Skeletal muscle satellite cell (primary cell): ENCODE results near the gene TNFSF13B.
"Not testable (repeated sequence)": the region's sequence is repeated elsewhere in the genome, so short reads cannot be mapped to it uniquely, and the experiment has no call there.

ENCODE experiments used
- H3K27me3 ChIP-seq: 2 replicates; pipeline ENCODE4 v1.7.0; 2013; ENCODE audit warnings: low read length; ENCODE audit not compliant: control insufficient read depth, insufficient read depth
- H3K36me3 ChIP-seq: 2 replicates; pipeline ENCODE4 v1.7.0; 2013; ENCODE audit warnings: mild to moderate bottlenecking, control low read depth, low read length; ENCODE audit not compliant: insufficient read depth
- H3K4me1 ChIP-seq: 2 replicates; pipeline ENCODE4 v1.7.0; 2013; ENCODE audit warnings: low read length; ENCODE audit not compliant: control insufficient read depth, insufficient read depth
- H3K4me2 ChIP-seq: 2 replicates; pipeline ENCODE4 v1.7.0; 2013; ENCODE audit warnings: mild to moderate bottlenecking, low read length
- H3K4me3 ChIP-seq: 2 replicates; pipeline ENCODE4 v1.7.0; 2013; ENCODE audit warnings: low read length
- H3K9ac ChIP-seq: 2 replicates; pipeline ENCODE4 v1.7.0; 2013; ENCODE audit warnings: mild to moderate bottlenecking, low read depth, low read length, moderate library complexity
- H3K9me3 ChIP-seq: replicated peaks from 2 replicates; pipeline ENCODE4 v1.7.0; 2013; ENCODE audit warnings: mild to moderate bottlenecking, control low read depth, low read length

TNFSF13B gene

GRCh38 chr13:108266321-108266990, 3.1 kb upstream of the TNFSF13B start:
- no peaks in the 10 kb centered on the region for H3K9me3 ChIP-seq
- H3K4me1 ChIP-seq = peaks cover 16% of the 10 kb centered on the region
- H3K4me3 ChIP-seq = no peak overlapping the region
- no peaks in the 10 kb centered on the region for H3K36me3 ChIP-seq
- H3K27me3 ChIP-seq = no peaks in the 10 kb centered on the region
- no peak overlapping the region for H3K9ac ChIP-seq
- H3K4me2 ChIP-seq = no peak overlapping the region

GRCh38 chr13:108267347-108267746, 2.2 kb upstream of the TNFSF13B start:
- no peak overlapping the region for H3K4me3 ChIP-seq
- no peaks in the 10 kb centered on the region for H3K9me3 ChIP-seq
- no peaks in the 10 kb centered on the region for H3K36me3 ChIP-seq
- H3K4me2 ChIP-seq = no peak overlapping the region
- H3K9ac ChIP-seq = no peak overlapping the region
- peaks cover 18% of the 10 kb centered on the region for H3K4me1 ChIP-seq
- no peaks in the 10 kb centered on the region for H3K27me3 ChIP-seq

DNA sequence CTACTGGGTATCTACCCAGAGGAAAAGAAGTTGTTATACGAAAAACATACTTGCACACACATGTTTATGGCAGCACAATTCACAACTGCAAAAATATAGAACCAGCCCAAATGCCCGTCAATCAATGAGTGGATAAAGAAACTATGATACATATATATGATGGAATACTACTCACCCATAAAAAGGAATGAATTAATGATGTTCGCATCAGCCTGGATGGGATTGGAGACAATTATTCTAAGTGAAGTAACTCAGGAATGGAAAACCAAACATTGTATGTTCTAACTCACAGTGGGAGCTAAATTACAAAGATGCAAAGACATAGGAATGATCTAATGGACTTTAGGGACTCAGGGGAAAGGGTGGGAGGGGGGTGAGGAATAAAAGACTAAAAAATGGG, 1.7 kb upstream of the TNFSF13B start:
- not testable (repeated sequence) for H3K27me3 ChIP-seq, H3K9ac ChIP-seq, H3K36me3 ChIP-seq, H3K9me3 ChIP-seq, H3K4me3 ChIP-seq, H3K4me2 ChIP-seq
- H3K4me1 ChIP-seq = peaks cover 20% of the 10 kb centered on the region

GRCh38 chr13:108268466-108269112, 929 bp upstream of the TNFSF13B start:
- Histone ChIP-seq H3K9me3 (no peaks in the 10 kb centered on the region), H3K36me3 (no peaks in the 10 kb centered on the region), H3K4me1 (peaks cover 20% of the 10 kb centered on the region), H3K4me3 (no peak overlapping the region), H3K4me2 (no peak overlapping the region), H3K9ac (no peak overlapping the region), H3K27me3 (no peaks in the 10 kb centered on the region)

DNA sequence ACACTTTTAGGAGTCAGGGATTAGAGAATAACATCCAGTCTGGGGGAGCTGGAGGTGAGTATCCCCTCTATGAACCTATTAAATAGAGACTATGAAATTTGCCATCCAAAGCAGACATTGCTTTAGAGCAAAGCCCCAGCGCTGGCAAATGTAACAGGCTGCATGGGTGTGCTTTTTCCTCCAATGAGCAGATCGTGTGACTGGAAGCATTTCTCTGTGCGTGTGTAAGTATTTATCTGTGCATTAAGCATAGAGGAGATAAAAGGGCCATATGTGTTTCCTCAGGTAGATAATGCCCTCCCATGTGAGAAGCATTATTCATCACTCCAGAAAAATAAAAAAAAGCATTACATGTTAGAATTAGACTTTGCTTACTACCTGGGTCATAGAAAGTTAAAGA, 924 bp downstream of the TNFSF13B start:
- H3K9ac ChIP-seq = peak overlapping the region; percentile 17
- H3K27me3 ChIP-seq = no peaks in the 10 kb centered on the region
- peak overlapping the region; percentile 62 for H3K4me3 ChIP-seq
- H3K4me2 ChIP-seq = peak overlapping the region; percentile 80
- no peaks in the 10 kb centered on the region for H3K9me3 ChIP-seq
- no peaks in the 10 kb centered on the region for H3K36me3 ChIP-seq
- H3K4me1 ChIP-seq = peaks cover 20% of the 10 kb centered on the region

DNA sequence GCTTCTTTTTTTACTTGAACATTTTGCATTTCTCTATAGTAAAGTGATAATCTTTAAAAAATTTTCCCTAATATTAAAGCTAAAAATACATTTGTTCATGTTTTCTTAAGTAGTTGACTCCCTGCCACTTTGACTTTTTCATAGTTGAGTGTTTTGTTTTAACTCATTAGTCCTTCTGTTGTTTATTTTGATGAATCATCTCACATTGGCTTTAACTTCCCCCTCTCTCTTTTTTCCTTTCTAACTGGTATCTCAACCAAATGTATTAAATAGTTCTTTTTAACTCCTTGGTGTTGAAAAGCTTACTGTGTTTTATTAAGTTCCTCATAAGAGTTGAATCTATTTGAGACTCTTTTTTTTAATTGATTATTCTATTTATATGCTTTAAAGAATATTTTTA, 2.8 kb downstream of the TNFSF13B start:
- Histone ChIP-seq H3K9me3 (no peaks in the 10 kb centered on the region), H3K36me3 (no peaks in the 10 kb centered on the region), H3K27me3 (no peaks in the 10 kb centered on the region), H3K4me2 (peak overlapping the region; percentile 6), H3K9ac (no peak overlapping the region), H3K4me3 (no peak overlapping the region), H3K4me1 (peaks cover 20% of the 10 kb centered on the region)

DNA sequence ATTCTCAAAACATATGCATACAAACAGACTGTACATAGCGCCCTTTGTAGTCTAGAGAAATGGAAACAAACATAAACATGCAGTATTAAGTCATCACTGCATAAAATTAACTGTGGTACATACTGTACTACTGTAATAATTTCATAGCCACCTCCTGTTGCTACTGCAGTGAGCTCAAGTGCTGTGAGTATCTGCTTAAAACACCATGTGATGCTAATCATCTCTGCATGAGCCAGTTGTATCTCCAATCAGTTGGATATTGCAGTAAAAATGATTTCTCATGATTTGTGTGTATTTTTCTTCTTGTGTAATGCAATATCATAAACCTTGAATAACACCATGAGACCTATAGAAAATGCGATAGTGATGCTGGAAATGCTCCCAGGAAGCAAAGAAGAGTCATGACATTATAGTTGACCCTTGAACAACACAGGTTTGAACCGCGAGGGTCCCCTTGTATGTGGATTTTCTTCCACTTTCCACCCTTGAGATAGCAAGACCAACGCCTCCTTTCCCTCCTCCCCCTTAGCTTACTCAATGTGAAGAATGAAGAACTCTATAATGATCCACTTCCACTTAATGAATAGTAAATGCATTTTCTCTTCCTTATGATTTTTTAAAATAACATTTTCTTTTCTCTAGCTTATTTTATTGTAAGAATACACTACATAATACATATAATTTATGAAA, 4.1 kb downstream of the TNFSF13B start:
- peaks cover 20% of the 10 kb centered on the region for H3K4me1 ChIP-seq
- no peaks in the 10 kb centered on the region for H3K9me3 ChIP-seq
- H3K36me3 ChIP-seq = no peaks in the 10 kb centered on the region
- no peak overlapping the region for H3K4me2 ChIP-seq
- no peaks in the 10 kb centered on the region for H3K27me3 ChIP-seq
- no peak overlapping the region for H3K9ac ChIP-seq
- no peak overlapping the region for H3K4me3 ChIP-seq

DNA sequence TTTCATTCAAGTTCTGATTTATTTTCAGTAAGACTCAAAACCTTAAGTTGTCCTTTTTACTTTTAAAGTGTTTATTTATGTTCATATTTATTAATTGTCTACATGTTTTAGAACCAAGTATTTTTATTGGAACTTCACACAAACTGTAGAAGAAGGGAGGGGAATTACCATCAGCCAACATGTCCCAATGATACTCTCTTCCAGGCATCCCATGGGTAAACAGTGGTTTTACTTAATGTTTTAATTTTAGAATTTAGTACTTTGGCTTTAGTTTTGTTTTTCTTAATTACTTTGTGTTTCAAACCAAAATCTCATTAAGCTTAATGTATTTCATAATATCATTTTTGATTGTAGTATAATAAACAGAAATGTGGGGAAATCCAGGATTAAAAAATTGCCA, 5.2 kb downstream of the TNFSF13B start:
- no peak overlapping the region for H3K4me2 ChIP-seq

DNA sequence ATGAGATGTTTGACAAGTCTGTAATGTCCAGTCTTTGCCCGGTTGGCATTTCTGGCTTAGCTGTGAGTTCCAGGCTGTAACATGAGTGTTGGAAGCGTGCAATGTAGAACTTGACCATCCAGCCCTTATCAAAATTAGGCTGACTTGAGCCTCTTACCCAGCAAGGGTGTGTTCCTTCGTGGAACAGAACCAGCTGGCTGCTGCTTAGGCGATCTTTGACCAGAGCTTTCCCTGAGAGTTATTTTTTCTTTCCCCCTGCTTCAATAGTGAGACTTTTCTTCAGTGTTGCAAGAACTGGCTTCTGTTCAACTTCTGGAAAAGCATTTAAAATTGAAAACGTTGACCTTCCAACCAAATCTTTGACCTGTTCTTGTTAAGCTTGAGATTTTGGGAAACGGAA, 6.5 kb downstream of the TNFSF13B start:
- no peaks in the 10 kb centered on the region for H3K36me3 ChIP-seq
- peaks cover 4% of the 10 kb centered on the region for H3K4me1 ChIP-seq
- H3K27me3 ChIP-seq = no peaks in the 10 kb centered on the region
- no peak overlapping the region for H3K4me2 ChIP-seq
- H3K9ac ChIP-seq = no peak overlapping the region
- H3K4me3 ChIP-seq = no peak overlapping the region
- no peaks in the 10 kb centered on the region for H3K9me3 ChIP-seq

More for the DNA sequence above, 5.2 kb downstream of the TNFSF13B start:
- Histone ChIP-seq H3K36me3 (no peaks in the 10 kb centered on the region), H3K9ac (no peak overlapping the region), H3K4me3 (no peak overlapping the region), H3K9me3 (no peaks in the 10 kb centered on the region), H3K4me1 (peaks cover 14% of the 10 kb centered on the region), H3K27me3 (no peaks in the 10 kb centered on the region)

GRCh38 chr13:108278466-108278865, 8.9 kb downstream of the TNFSF13B start:
- no peaks in the 10 kb centered on the region for H3K36me3 ChIP-seq
- H3K9ac ChIP-seq = no peak overlapping the region
- H3K9me3 ChIP-seq = no peaks in the 10 kb centered on the region
- H3K27me3 ChIP-seq = no peaks in the 10 kb centered on the region
- no peaks in the 10 kb centered on the region for H3K4me1 ChIP-seq
- H3K4me2 ChIP-seq = no peak overlapping the region
- H3K4me3 ChIP-seq = no peak overlapping the region

GRCh38 chr13:108281901-108282300, 12.4 kb downstream of the TNFSF13B start:
- Histone ChIP-seq H3K4me2 (no peak overlapping the region), H3K9me3 (no peaks in the 10 kb centered on the region), H3K9ac (no peak overlapping the region), H3K4me1 (no peaks in the 10 kb centered on the region), H3K27me3 (no peaks in the 10 kb centered on the region), H3K36me3 (no peaks in the 10 kb centered on the region), H3K4me3 (no peak overlapping the region)
